K562 (cell line): ENCODE measurements around the gene ACE. TPM values are rescaled to one million over a fixed set of nuclear protein-coding genes. Genes with fewer than 3 reads are reported as not detected.

Source experiments
- ATAC-seq: fragments of 200-7000 bp; cut with Tn5 transposase; 3 replicates; pipeline ENCODE4 v1.9.1; 2020; ENCODE audit warnings: moderate library complexity
- BruUV-seq: library from RNA; stranded (reverse); fragments of 400-500 nt; replicated peaks from 2 replicates; lab custom pipeline; 2021; lab: Mats Ljungman, UMichigan
- CTCF ChIA-PET: fragments of 300-600 bp; formaldehyde crosslinking; extraction: SDS; loops from one replicate; lab custom pipeline; 2021; ENCODE audit warnings: low intra/inter-chr PET ratio; lab: Yijun Ruan, JAX
- POLR2A ChIA-PET: fragments of 300-600, 350-650 bp; sonication (Branson Sonifier 250); formaldehyde crosslinking; extraction: SDS; loops from one replicate; lab custom pipeline; 2021; ENCODE audit warnings: antibody characterized with exemption, inconsistent platforms; lab: Yijun Ruan, JAX
- DNase-seq, 4 experiments: peaks; one replicate each; pipeline versions ENCODE4 v3.0.0 to v3.0.0-alpha.2; 2011 to 2018; ENCODE audit warnings: low spot score in 3 of 4, mixed read lengths in 3 of 4; ENCODE audit errors: extremely low read depth in 1 of 4
- FAIRE-seq: peaks from 2 replicates; lab custom pipeline; 2011; peaks lifted over from hg19 to GRCh38; lab: Jason Lieb, UNC
- H2AFZ ChIP-seq: 2 replicates; pipeline ENCODE4 v1.6.0; 2011; ENCODE audit warnings: low read depth, low read length, control low read depth, inconsistent platforms
- H3K27ac ChIP-seq: fragments of 200-600 bp; 3 replicates; pipeline ENCODE4 v1.8.0; 2011; ENCODE audit warnings: low read depth, mild to moderate bottlenecking, control low read depth, inconsistent platforms, low read length, moderate library complexity, mixed read lengths; ENCODE audit errors: extremely low read depth
- H3K27me3 ChIP-seq, 2 experiments: fragments of 300-600 bp in 1 of 2; 2 replicates in 1 of 2; 3 replicates in 1 of 2; pipeline versions ENCODE4 v1.6.0 to v1.8.0; 2011; ENCODE audit warnings: inconsistent platforms in 2 of 2, low read length in 2 of 2, mild to moderate bottlenecking in 1 of 2, mixed read lengths in 1 of 2, moderate library complexity in 1 of 2; ENCODE audit not compliant: control insufficient read depth in 2 of 2, insufficient read depth in 2 of 2
- H3K36me3 ChIP-seq: fragments of 300-600 bp; 3 replicates; pipeline ENCODE4 v1.8.0; 2011; ENCODE audit warnings: mild to moderate bottlenecking, low read length, inconsistent platforms; ENCODE audit not compliant: control insufficient read depth, insufficient read depth
- H3K4me1 ChIP-seq, 2 experiments: fragments of 200-600 bp in 1 of 2; replicated peaks in 1 of 2; 2 replicates in 1 of 2; 3 replicates in 1 of 2; pipeline versions ENCODE4 v1.5.1 to v1.8.0; 2011; ENCODE audit warnings: inconsistent platforms in 2 of 2, low read length in 2 of 2, mild to moderate bottlenecking in 1 of 2, mixed read lengths in 1 of 2, moderate library complexity in 1 of 2; ENCODE audit not compliant: control insufficient read depth in 2 of 2, insufficient read depth in 2 of 2
- H3K4me2 ChIP-seq: 2 replicates; pipeline ENCODE4 v1.6.1; 2011; ENCODE audit warnings: low read length, control low read depth, inconsistent platforms, mixed read lengths; ENCODE audit not compliant: insufficient read depth
- H3K4me3 ChIP-seq: fragments of 200-600 bp; sonication (generic), shearing (Covaris generic); 2 replicates; pipeline ENCODE4 v1.5.1; 2016; ENCODE audit warnings: control low read depth, inconsistent platforms
- H3K79me2 ChIP-seq: fragments of 200-600 bp; 3 replicates; pipeline ENCODE4 v1.8.0; 2011; ENCODE audit warnings: low read length, inconsistent platforms; ENCODE audit not compliant: control insufficient read depth, insufficient read depth
- H3K9ac ChIP-seq, 2 experiments: 2 replicates each; pipeline versions ENCODE4 v1.6.0 to v1.6.1; 2011; ENCODE audit warnings: low read depth in 2 of 2, low read length in 2 of 2, control low read depth in 1 of 2, inconsistent platforms in 1 of 2, mild to moderate bottlenecking in 1 of 2, mixed read lengths in 1 of 2; ENCODE audit not compliant: insufficient read depth in 1 of 2
- H3K9me1 ChIP-seq: one replicate; pipeline ENCODE4 v1.6.0; 2011; ENCODE audit warnings: inconsistent platforms, mild to moderate bottlenecking, low read length, moderate library complexity; ENCODE audit not compliant: control insufficient read depth, insufficient read depth
- H3K9me3 ChIP-seq: replicated peaks from 2 replicates; pipeline ENCODE4 v1.5.1; 2011; ENCODE audit warnings: low read depth, low read length, inconsistent platforms; ENCODE audit not compliant: control insufficient read depth, insufficient read depth
- H4K20me1 ChIP-seq: replicated peaks from 2 replicates; pipeline ENCODE4 v1.6.1; 2011; ENCODE audit warnings: low read length, inconsistent platforms, mixed read lengths; ENCODE audit not compliant: control insufficient read depth, insufficient read depth
- ESRRA ChIP-seq: fragments of 450-650 bp; IDR thresholded peaks from 2 replicates; pipeline ENCODE4 v1.6.1; 2014; ENCODE audit warnings: low read depth, mild to moderate bottlenecking, moderate library complexity, borderline replicate concordance
- MNT ChIP-seq, 2 experiments: fragments of 450-650 bp; conservative IDR thresholded peaks; 2 replicates each; pipeline ENCODE4 v1.6.1; 2017; ENCODE audit warnings: mild to moderate bottlenecking in 2 of 2, moderate library complexity in 2 of 2
- NRF1 ChIP-seq, 2 experiments: fragments of 450-650 bp; IDR thresholded peaks in 1 of 2; conservative IDR thresholded peaks in 1 of 2; 2 replicates each; pipeline ENCODE4 v1.6.1; 2014; ENCODE audit warnings: mild to moderate bottlenecking in 2 of 2
- OTX1 ChIP-seq: fragments of 450-650 bp; formaldehyde crosslinking; IDR thresholded peaks from 2 replicates; pipeline ENCODE4 v1.4.0; 2022; ENCODE audit warnings: mild to moderate bottlenecking
- SIX5 ChIP-seq, 2 experiments: IDR thresholded peaks; 2 replicates each; pipeline ENCODE4 v1.6.1; 2011; ENCODE audit warnings: low read length in 2 of 2, borderline replicate concordance in 1 of 2, low read depth in 1 of 2, mild to moderate bottlenecking in 1 of 2, moderate library complexity in 1 of 2; ENCODE audit not compliant: insufficient read depth in 1 of 2
- WHSC1 ChIP-seq: IDR thresholded peaks from one replicate; pipeline ENCODE4 v1.6.1; 2012; ENCODE audit warnings: low read length, control low read depth, inconsistent platforms
- WGBS: fragments of 100-300 bp; shearing (Covaris generic); methylation state at CpG from one replicate; pipeline ENCODE4 v1.1.6; 2016; ENCODE audit warnings: low coverage, mixed read lengths; ENCODE audit not compliant: insufficient coverage; ENCODE audit errors: missing lambda C conversion rate; 5-methylcytosine and 5-hydroxymethylcytosine counted together
- in situ Hi-C: fragments of 300-500 bp; cut with MboI; formaldehyde crosslinking; loops from 4 replicates; pipeline ENCODE4 v1.15.0; 2018; ENCODE audit warnings: inconsistent platforms, mixed read lengths
- intact Hi-C: fragments of 100-400 bp; cut with micrococcal nuclease; formaldehyde crosslinking; loops from 2 replicates; pipeline ENCODE4 v1.14.2; 2022
- polyA plus RNA-seq, 8 experiments: library from polyadenylated mRNA; depleted of rRNA in 4 of 8; stranded (reverse) in 5 of 8; unstranded in 3 of 8; fragments of >200 nt; fragmentation: Nextera tagmentation in 2 of 8; fragmentation: Illumina TruSeq in 1 of 8; extraction: Ambion mirVana in 2 of 8; extraction: Trizol in 1 of 8; gene quantifications; 2 replicates each; pipeline versions ENCODE4 v1.2.1 to v1.2.3, GENCODE V29; 2011 to 2014; ENCODE audit warnings: inconsistent platforms in 1 of 8, missing spikeins in 1 of 8
- total RNA-seq, 7 experiments: library from RNA; depleted of rRNA in 6 of 7; stranded (reverse); fragments of >200 nt in 6 of 7; fragmentation: Illumina TruSeq in 2 of 7; extraction: Trizol in 2 of 7; gene quantifications; 2 replicates each; pipeline versions ENCODE4 v1.2.1 to v1.2.3, GENCODE V29; 2011 to 2021; ENCODE audit warnings: low replicate concordance in 1 of 7
- TF ChIP-seq, protein P1 (sequence below): sonication (generic); formaldehyde crosslinking; IDR thresholded peaks from 2 replicates; pipeline ENCODE4 v1.8.1; 2023; ENCODE audit warnings: mild to moderate bottlenecking, missing genetic modification reagents, moderate library complexity
- TF ChIP-seq, protein P2 (sequence below): fragments of 450-650 bp; formaldehyde crosslinking; IDR thresholded peaks from 2 replicates; pipeline ENCODE4 v1.4.0; 2020; ENCODE audit warnings: mild to moderate bottlenecking, moderate library complexity
- TF ChIP-seq, protein P3 (sequence below): fragments of 450-650 bp; IDR thresholded peaks from one replicate; pipeline ENCODE4 v1.6.1; 2018; ENCODE audit warnings: mild to moderate bottlenecking, moderate library complexity; ENCODE audit not compliant: partially characterized antibody

The ACE gene
- total and polyA plus RNA-seq, 9 of the 15 experiments (the other 6 are each of a cell fraction or from before 2014, with no cell fraction given) = 0.07 to 2.5 (median 0.47) TPM; not detected in 1

DNA sequence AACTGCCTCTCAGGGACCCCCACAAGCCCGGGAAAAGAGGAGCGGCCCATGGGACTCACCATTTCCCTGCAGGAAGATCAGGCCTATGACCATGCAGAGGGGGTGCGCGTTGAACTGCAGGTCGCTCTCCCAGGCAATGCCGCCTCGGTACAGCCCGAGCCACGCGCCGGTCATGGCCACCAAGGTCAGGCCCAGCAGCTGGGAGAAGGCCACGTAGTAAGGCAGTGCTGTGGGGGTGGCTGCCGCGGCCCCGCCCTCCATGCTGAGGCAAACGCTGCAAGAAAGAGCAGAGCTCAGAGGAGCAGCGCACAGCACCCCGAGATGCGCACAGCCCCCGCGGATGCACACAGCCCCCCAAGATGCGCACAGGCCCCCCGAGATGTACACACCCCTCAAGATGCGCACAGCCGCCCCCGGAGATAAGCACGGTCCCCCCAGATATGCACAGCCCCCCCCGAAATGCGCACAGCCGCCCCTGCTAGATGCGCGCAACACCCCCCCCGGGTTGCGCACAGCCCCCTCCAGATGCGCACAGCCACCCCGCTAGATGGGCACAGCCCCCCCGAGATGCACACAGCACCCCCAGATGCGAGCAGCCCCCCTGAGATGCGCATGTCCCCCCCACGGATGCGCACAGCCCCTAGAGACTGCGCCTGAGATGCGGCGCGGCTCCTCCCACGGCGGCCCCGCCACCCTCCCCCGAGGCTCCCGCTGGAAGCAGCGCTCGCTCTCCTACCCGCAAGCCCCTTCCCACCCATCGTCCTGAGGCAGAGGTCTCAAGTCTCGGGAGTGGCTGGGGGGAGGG lies 39.4 kb upstream of the ACE start:
- peak overlapping the region; percentile 56 to 86; a peak in 3 of 4 replicates for H3K9ac ChIP-seq
- peak overlapping the region; percentile 31 for H3K4me2 ChIP-seq
- peaks cover 24% of the 10 kb centered on the region; the same call in 1 of the 3 replicates for H3K36me3 ChIP-seq
- H3K27me3 ChIP-seq = no peaks in the 10 kb centered on the region
- no peaks in the 10 kb centered on the region for H3K9me3 ChIP-seq
- ATAC-seq (peak; percentile 40), FAIRE-seq (peak; percentile 75), DNase-seq (peak; percentile 54 to 65 (median 60))
- POLR2A ChIA-PET = interaction anchor here (0.6 to 1.6 kb wide), 7 partner anchors 9 to 203 kb away, joined by 3 to 5 read pairs (median 5); partner anchors contain the start of gene CYB561
- H2AFZ ChIP-seq = peak overlapping the region; percentile 43; the same call in 1 of the 2 replicates
- 46% methylated on average over 16 of the region's 55 CpGs for WGBS
- H4K20me1 ChIP-seq = peaks cover 3% of the 10 kb centered on the region; the same call in 1 of the 2 replicates
- in situ Hi-C loops = loop anchor here (25.0 kb wide), 1 partner anchor 400 kb away; the partner anchor contains the start of genes FTSJ3, PSMC5 and SMARCD2
- no peak overlapping the region for H3K4me3 ChIP-seq
- no TSS peak for BruUV-seq
- H3K4me1 ChIP-seq = peaks cover 51 to 88% of the 10 kb centered on the region in 2 experiments
- peaks cover 7% of the 10 kb centered on the region for H3K9me1 ChIP-seq
- intact Hi-C loops = loop anchor here (10.0 kb wide), 1 partner anchor 407 kb away; the partner anchor contains the start of gene SMARCD2
- H3K27ac ChIP-seq = peak overlapping the region; percentile 47
- peaks cover 9% of the 10 kb centered on the region; the same call in 1 of the 3 replicates for H3K79me2 ChIP-seq
- CTCF ChIA-PET = no interaction called here
- TF ChIP-seq, protein P1, sequence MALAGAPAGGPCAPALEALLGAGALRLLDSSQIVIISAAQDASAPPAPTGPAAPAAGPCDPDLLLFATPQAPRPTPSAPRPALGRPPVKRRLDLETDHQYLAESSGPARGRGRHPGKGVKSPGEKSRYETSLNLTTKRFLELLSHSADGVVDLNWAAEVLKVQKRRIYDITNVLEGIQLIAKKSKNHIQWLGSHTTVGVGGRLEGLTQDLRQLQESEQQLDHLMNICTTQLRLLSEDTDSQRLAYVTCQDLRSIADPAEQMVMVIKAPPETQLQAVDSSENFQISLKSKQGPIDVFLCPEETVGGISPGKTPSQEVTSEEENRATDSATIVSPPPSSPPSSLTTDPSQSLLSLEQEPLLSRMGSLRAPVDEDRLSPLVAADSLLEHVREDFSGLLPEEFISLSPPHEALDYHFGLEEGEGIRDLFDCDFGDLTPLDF (CRISPR knock-in tag) = no peak
- TF ChIP-seq WHSC1 (no peak), MNT (conservative IDR thresholded peaks at IDR 0.05) (0 out of 4 replicates have a peak, but pooled peaks of 1 of the 2 experiments have one; percentile 14), SIX5 (IDR thresholded peaks at IDR 0.05; ENCODE audit: borderline replicate concordance in 1 of 2, insufficient read depth in 1 of 2, low read depth in 1 of 2, low read length in 2 of 2) (no peak), ESRRA (peak; percentile 67; the same call in 1 of the 2 replicates), NRF1 (conservative IDR thresholded peaks at IDR 0.05 in 1 of 2, IDR thresholded peaks at IDR 0.05 in 1 of 2) (no peak), OTX1 (CRISPR knock-in tag) (no peak)
- TF ChIP-seq, protein P2, sequence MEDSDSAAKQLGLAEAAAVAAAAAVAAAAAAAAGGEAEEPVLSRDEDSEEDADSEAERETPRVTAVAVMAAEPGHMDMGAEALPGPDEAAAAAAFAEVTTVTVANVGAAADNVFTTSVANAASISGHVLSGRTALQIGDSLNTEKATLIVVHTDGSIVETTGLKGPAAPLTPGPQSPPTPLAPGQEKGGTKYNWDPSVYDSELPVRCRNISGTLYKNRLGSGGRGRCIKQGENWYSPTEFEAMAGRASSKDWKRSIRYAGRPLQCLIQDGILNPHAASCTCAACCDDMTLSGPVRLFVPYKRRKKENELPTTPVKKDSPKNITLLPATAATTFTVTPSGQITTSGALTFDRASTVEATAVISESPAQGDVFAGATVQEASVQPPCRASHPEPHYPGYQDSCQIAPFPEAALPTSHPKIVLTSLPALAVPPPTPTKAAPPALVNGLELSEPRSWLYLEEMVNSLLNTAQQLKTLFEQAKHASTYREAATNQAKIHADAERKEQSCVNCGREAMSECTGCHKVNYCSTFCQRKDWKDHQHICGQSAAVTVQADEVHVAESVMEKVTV (CRISPR knock-in tag) = no peak
- TF ChIP-seq, protein P3, sequence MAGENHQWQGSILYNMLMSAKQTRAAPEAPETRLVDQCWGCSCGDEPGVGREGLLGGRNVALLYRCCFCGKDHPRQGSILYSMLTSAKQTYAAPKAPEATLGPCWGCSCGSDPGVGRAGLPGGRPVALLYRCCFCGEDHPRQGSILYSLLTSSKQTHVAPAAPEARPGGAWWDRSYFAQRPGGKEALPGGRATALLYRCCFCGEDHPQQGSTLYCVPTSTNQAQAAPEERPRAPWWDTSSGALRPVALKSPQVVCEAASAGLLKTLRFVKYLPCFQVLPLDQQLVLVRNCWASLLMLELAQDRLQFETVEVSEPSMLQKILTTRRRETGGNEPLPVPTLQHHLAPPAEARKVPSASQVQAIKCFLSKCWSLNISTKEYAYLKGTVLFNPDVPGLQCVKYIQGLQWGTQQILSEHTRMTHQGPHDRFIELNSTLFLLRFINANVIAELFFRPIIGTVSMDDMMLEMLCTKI = no peak
